ENCODE results near the gene OVOL1.
"Not testable (repeated sequence)": the region's sequence is repeated elsewhere in the genome, so short reads cannot be mapped to it uniquely, and the experiment has no call there.

OVOL1 gene

GRCh38 chr11:65786786-65787636, at the start of gene OVOL1:
TSS of gene OVOL1 (plus strand) at chr11:65787063. CDS start at chr11:65787374, 311 bp downstream.
- no peak for FAIRE-seq

DNA sequence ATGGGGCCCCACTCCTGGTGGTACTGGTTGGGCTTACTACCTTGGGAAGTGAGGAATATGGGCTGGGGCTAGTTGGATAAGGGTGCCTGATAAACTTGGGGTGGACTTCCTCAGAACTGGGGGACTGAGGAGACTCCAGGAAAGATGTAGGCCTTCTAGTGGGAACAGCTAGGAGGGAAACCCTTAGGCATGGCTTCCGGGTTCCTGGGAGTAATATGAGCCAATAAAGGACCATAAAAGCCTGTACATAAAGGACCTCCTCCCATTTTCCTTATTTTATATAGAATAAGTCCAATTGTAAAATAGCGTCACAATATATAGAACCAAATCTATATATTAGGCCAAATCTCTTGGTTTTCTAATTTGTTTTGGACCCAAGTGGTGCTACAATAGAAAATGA, 47.8 kb upstream of the OVOL1 start:
- no peak for FAIRE-seq

- no peak for FAIRE-seq
Observed at GRCh38 chr11:65741185-65741584, 45.7 kb upstream of the OVOL1 start.

DNA sequence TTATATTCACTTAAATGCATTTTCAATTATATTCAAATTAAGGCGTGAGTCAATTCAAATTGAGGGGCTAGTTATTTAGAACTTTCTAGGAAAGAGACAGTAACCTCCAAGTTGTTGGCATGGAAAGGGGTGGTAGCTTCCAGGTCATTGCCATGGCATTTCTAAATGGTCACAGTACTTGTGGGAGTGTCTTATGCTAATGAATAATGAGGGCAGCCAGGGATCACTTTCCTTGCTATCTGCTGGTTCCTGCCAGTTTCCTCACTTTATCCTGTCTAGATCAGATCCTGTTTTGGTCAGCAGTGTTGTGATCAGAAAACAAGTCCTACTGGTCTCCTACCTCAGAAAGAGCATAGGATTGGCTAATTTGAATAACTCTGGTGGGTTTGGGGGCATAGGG, 44.5 kb upstream of the OVOL1 start:
- FAIRE-seq = no peak

GRCh38 chr11:65743681-65744025, 43.2 kb upstream of the OVOL1 start:
- no peak for FAIRE-seq

- FAIRE-seq = no peak
Observed at GRCh38 chr11:65744026-65744698, 42.7 kb upstream of the OVOL1 start.

- no peak for FAIRE-seq
Observed at GRCh38 chr11:65744699-65745042, 42.2 kb upstream of the OVOL1 start.

DNA sequence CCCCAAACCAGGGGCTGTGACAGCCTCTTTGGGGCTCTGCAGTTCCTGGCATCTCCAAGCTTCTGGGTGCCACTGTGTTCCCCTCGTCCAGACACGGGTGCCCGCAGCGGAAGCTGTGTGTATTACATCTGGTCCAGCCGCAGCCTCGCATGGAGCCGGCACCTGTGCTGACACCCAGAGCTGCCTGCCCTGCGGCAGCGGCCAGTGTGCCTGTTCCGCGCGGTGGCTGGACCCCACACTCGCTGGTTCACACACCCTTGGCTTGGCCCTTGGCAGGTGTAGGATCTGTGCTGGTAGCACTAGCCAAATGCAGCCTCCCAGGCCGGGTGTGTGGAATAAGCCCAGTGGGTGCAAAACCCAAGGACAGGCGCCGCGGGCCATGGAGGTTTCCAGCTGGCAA, 41.8 kb upstream of the OVOL1 start:
- no peak for FAIRE-seq

- FAIRE-seq = not testable (repeated sequence)
Observed at GRCh38 chr11:65762169-65762568, 24.7 kb upstream of the OVOL1 start.

GRCh38 chr11:65762816-65763215, 24.0 kb upstream of the OVOL1 start:
- not testable (repeated sequence) for FAIRE-seq

GRCh38 chr11:65764434-65764833, 22.4 kb upstream of the OVOL1 start:
- no peak for FAIRE-seq

DNA sequence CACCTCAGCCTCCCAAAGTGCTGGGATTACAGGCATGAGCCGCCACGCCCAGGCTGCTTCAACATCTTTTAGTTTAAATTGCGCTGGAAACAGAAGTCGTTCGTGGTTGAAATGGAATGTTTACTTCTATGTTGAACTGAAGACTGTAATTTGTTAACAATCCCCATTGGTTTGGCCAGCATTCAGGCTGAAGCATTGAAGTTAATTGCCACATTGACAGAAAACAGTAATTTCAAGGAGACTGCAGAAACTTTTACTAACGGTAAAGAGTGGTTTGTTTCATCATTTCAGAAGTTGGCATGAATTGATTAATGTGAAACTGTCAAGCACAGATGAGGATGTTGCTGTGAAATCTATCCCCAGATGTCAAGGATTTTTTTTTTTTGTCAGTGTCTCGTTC, 20.3 kb upstream of the OVOL1 start:
- no peak for FAIRE-seq

DNA sequence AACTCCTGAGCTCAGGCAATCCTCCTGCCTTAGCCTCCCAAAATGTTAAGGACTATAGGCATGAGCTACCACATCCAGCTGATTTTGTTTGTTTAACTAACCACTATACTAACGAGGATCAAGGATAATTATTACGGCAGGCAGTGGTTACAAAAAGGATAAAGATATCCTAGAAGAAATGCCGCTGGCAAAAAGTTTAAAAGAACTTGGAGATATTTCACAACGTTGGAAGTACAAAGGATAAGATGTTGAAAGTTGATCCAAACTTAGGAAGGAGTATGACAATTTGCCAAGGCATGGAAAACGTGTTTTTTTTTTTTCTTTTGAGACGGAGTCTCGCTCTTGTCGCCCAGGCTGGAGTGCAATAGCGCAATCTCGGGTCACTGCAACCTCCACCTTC, 19.5 kb upstream of the OVOL1 start:
- no peak for FAIRE-seq

DNA sequence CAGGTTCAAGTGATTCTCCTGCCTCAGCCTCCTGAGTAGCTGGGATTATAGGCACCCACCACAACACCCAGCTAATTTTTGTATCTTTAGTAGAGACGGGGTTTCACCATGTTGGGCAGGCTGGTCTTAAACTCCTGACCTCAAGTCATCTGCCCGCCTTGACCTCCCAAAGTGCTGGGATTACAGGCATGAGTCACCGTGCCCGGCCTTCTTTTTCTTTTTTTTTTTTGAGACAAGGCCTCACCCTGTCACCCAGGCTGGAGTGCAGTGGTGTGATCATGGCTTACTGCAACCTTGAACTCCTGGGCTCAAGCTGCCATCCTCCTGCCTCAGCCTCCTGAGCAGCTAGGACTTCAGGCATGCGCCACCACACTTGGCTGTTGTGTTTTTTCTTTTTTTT, 19.1 kb upstream of the OVOL1 start:
- not testable (repeated sequence) for FAIRE-seq

DNA sequence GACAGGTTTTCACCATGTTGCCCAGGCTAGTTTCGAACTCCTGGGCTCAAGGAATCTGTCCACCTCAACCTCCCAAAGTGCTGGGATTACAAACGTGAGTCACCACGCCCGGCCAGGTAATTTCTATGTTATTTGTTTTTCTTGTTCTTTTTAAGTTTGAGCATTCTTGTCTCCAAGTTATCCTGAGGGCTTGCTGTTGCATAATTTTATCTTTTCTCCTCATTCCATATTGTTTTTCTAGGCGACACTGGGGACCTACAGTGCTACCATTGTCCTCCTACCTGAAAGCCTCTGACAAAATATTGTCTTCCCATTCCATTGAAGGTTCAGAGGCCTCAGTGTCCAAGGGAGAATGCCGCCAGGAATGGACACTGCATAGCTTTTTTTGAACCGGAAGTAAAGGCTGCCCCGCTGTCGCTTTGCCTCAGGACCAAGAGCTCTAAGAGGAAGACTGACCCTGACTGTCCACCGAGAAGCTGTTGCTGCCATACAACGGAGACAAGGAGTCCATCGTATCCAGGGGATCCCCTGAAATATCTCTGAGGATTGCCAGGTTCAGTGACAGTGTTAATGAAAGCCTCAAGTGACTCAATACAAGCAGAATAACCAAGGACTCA, 15.8 kb upstream of the OVOL1 start:
- FAIRE-seq = no peak

- FAIRE-seq = no peak
Observed at GRCh38 chr11:65771589-65772112, 15.2 kb upstream of the OVOL1 start.

- FAIRE-seq = no peak
Observed at GRCh38 chr11:65773784-65774411, 13.0 kb upstream of the OVOL1 start.

DNA sequence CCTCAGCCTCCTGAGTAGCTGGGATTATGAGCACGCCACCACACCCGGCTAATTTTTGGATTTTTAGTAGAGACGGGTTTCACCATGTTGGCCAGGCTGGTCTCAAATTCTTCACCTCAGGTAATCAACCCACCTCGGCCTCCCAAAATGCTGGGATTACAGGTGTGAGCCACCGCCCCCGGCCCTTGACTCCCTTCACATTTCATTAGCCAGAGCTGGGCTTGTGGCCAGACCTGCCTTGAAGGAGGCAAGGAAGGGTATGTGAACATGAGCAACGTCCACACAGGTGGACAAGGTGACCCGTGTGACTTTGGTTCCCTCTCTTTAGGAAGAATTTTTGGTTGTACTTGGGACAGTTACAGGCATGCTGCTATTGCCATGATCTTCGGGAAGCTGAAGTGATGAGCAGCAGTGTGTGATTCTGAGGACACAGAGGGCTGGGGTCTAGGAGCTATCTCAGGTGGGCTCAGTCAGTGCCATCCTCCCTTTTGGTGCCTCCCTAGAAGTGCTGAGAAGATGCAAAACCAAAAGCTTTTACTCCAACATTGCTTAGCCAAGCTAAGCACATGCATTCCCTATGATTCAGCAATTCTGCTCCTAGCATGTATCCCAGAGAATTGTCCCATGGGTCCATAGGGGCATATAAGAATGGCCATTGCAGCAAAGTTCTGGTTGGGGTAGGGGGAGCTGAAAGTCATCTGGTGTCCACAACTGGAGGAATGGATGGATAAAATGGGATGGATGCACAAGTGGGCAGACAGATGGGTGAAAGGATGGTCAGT, 12.1 kb upstream of the OVOL1 start:
- no peak for FAIRE-seq

GRCh38 chr11:65776196-65776595, 10.7 kb upstream of the OVOL1 start:
- FAIRE-seq = no peak

DNA sequence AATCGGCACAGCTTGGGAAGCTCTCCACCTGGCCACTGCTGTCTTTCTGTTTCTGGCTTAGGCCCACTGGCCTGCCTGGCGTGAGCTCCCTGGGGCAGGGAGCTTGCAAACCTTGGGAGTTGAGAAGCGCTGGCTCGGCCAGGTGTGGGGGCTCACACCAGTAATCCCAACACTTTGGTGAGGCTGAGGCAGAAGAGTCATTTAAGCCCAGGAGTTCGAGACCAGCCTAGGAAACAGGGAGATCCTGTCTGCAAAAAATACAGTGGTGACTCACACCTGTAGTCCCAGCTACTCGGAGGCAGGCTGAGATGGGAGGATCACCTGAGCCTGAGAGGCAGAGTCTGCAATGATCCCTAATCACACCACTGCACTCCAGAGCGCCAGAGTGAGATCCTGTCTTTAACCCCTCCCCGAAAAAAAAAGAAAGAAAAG, 10.1 kb upstream of the OVOL1 start:
- FAIRE-seq = no peak

DNA sequence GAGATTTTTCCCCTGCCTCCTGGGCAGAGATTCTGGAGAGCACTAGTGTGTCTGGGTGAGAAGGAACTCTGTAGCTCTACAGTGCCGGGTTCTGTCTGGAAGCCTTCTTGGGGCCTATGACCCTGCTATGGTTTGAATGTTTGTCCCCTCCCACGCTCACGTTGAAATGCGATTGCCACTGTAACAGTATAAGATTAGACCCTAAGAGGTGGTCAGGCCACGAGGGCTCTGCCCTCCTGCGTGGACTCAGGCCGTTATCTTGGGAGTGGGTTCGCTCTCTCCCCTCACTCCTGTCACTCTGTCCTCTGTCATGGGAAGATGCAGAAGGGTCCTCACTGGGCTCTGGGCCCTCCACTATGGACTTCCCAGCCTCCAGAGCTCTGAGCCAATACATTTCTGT, 9.6 kb upstream of the OVOL1 start:
- FAIRE-seq = no peak

DNA sequence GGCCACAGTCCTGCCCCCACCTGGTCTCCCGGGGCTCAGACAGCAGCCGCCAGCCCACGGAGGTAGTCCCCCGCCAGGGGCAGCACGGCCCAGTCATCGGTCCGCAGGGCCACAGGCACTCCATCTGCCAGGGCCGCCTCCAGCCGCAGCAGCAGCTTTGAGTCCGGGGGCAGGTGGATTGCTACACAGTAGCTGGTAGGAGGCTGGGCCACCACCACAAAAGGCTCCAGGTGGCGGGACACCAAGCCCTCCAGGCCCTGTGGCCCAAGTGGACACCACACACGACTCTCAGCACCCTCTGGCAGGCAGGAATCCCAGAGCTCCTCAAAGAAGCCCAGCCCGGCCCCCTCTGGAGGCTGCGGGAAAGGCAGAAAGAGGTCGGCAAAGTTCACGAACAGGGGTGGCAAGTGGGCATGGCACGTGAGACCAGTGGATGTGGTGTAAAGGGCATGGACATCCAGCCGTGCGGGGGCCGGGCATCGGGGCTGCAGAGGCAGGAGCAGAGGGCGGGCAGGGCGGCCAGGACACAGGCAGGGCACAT, 9.0 kb upstream of the OVOL1 start:
- FAIRE-seq = no peak
